Fibroblast of lung (primary cell): Measurements from ENCODE around the gene SRP14. TPM values are rescaled to one million over a fixed set of nuclear protein-coding genes. Genes with fewer than 3 reads are reported as not detected.
A peak's percentile ranks its signal among the peaks of the same experiment; 100 is the strongest.

ENCODE experiments used
- DNase-seq, 2 donors: peaks; one replicate each; pipeline versions ENCODE4 v3.0.0 to v3.0.0-alpha.2; 2010; ENCODE audit warnings: low read depth in 2 of 2
- H2AFZ ChIP-seq: 2 replicates; pipeline ENCODE4 v1.5.1; 2012; ENCODE audit warnings: low read length, control low read depth, inconsistent platforms
- H3K27ac ChIP-seq: 2 replicates; pipeline ENCODE4 v1.5.1; 2011; ENCODE audit warnings: low read length, control low read depth; ENCODE audit not compliant: insufficient read depth
- H3K27me3 ChIP-seq: 2 replicates; pipeline ENCODE4 v1.5.1; 2011; ENCODE audit warnings: mild to moderate bottlenecking, low read length; ENCODE audit not compliant: control insufficient read depth, insufficient read depth
- H3K36me3 ChIP-seq: 2 replicates; pipeline ENCODE4 v1.5.1; 2011; ENCODE audit warnings: low read length; ENCODE audit not compliant: control insufficient read depth, insufficient read depth
- H3K4me1 ChIP-seq: 2 replicates; pipeline ENCODE4 v1.5.1; 2011; ENCODE audit warnings: low read length; ENCODE audit not compliant: control insufficient read depth, insufficient read depth; ENCODE audit errors: extremely low read depth
- H3K4me2 ChIP-seq: 2 replicates; pipeline ENCODE4 v1.5.1; 2011; ENCODE audit warnings: low read length, control low read depth; ENCODE audit not compliant: insufficient read depth; ENCODE audit errors: extremely low read depth
- H3K4me3 ChIP-seq, 4 experiments: fragments of 200-600 bp in 1 of 4; sonication (generic) in 1 of 4; replicated peaks in 1 of 4; 2 replicates each; pipeline ENCODE4 v1.5.1; 2011 to 2016; ENCODE audit warnings: low read length in 4 of 4, low read depth in 3 of 4, mild to moderate bottlenecking in 3 of 4, control low read depth in 2 of 4, inconsistent platforms in 1 of 4, mixed read lengths in 1 of 4; ENCODE audit not compliant: insufficient read depth in 1 of 4; ENCODE audit errors: control extremely low read depth in 1 of 4
- H3K79me2 ChIP-seq: 2 replicates; pipeline ENCODE4 v1.5.1; 2012; ENCODE audit warnings: mild to moderate bottlenecking, low read length, inconsistent platforms; ENCODE audit not compliant: control insufficient read depth, insufficient read depth
- H3K9ac ChIP-seq: 2 replicates; pipeline ENCODE4 v1.5.1; 2011; ENCODE audit warnings: mild to moderate bottlenecking, low read length, control low read depth; ENCODE audit not compliant: insufficient read depth
- H3K9me3 ChIP-seq: 2 replicates; pipeline ENCODE4 v1.5.1; 2012; ENCODE audit warnings: low read depth, low read length; ENCODE audit not compliant: control insufficient read depth, insufficient read depth
- H4K20me1 ChIP-seq: 2 replicates; pipeline ENCODE4 v1.5.1; 2011; ENCODE audit warnings: low read length; ENCODE audit not compliant: control insufficient read depth, insufficient read depth; ENCODE audit errors: extremely low read depth
- EZH2 ChIP-seq: IDR thresholded peaks from 2 replicates; pipeline ENCODE4 v1.5.1; 2012; ENCODE audit warnings: low read length, control low read depth, mild to moderate bottlenecking; ENCODE audit errors: missing control alignments
- polyA plus RNA-seq, 2 donors: library from polyadenylated mRNA; depleted of rRNA in 1 of 2; stranded (reverse) in 1 of 2; unstranded in 1 of 2; fragments of >200 nt; gene quantifications; 2 replicates each; pipeline ENCODE4 v1.2.1, GENCODE V29; 2011 to 2012; ENCODE audit warnings: missing spikeins in 1 of 2
- total RNA-seq: library from RNA; depleted of rRNA; stranded (reverse); fragments of >200 nt; gene quantifications from 2 replicates; pipeline ENCODE4 v1.2.1, GENCODE V29; 2014
- TF ChIP-seq, protein P1 (sequence below), 2 donors: IDR thresholded peaks in 1 of 2; conservative IDR thresholded peaks in 1 of 2; 1 replicate in 1 of 2; 2 replicates in 1 of 2; pipeline ENCODE4 v1.5.1; 2011 to 2012; ENCODE audit warnings: low read length in 2 of 2, control low read depth in 1 of 2, inconsistent platforms in 1 of 2, low read depth in 1 of 2, mild to moderate bottlenecking in 1 of 2

SRP14 gene
- total and polyA plus RNA-seq, 2 donors (not counting 1 experiment from before 2014, with no cell fraction given), result 162 to 465 TPM

DNA sequence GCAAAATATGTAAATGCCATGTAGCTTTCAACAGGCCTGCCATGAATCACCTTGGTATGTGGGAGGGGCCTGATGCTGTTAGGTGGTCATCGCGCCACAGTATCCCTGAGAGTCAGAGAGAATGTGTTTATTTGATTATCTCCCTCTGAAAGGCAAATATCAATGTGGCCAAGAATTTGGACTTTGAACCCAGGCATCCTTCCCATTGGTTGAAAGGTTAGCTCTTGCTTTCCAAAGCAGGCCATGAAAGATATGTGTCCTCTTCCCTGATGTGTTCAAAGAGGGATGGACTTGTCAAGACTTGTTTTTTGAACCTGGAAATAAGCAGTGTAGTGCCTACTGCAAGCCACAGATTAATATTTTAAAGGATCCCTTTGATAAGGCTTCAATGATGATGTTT is 36.7 kb downstream of the SRP14 start:
- H3K9ac ChIP-seq, result no peak overlapping the region
- H2AFZ ChIP-seq, result no peak overlapping the region
- DNase-seq, result peak; percentile 16 to 57
- no peak overlapping the region for H3K4me2 ChIP-seq
- H3K36me3 ChIP-seq, result peaks cover 17% of the 10 kb centered on the region
- no peaks in the 10 kb centered on the region for H3K9me3 ChIP-seq
- H3K27ac ChIP-seq, result peak overlapping the region; percentile 6
- H3K4me3 ChIP-seq, result no peak overlapping the region
- TF ChIP-seq, protein P1, sequence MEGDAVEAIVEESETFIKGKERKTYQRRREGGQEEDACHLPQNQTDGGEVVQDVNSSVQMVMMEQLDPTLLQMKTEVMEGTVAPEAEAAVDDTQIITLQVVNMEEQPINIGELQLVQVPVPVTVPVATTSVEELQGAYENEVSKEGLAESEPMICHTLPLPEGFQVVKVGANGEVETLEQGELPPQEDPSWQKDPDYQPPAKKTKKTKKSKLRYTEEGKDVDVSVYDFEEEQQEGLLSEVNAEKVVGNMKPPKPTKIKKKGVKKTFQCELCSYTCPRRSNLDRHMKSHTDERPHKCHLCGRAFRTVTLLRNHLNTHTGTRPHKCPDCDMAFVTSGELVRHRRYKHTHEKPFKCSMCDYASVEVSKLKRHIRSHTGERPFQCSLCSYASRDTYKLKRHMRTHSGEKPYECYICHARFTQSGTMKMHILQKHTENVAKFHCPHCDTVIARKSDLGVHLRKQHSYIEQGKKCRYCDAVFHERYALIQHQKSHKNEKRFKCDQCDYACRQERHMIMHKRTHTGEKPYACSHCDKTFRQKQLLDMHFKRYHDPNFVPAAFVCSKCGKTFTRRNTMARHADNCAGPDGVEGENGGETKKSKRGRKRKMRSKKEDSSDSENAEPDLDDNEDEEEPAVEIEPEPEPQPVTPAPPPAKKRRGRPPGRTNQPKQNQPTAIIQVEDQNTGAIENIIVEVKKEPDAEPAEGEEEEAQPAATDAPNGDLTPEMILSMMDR (conservative IDR thresholded peaks at IDR 0.05 in 1 of 2, IDR thresholded peaks at IDR 0.05 in 1 of 2; ENCODE audit: low read depth in 1 of 2, low read length in 2 of 2), result no peak
- no peak for TF ChIP-seq EZH2
- no peaks in the 10 kb centered on the region for H3K79me2 ChIP-seq
- H4K20me1 ChIP-seq, result no peaks in the 10 kb centered on the region
- H3K4me1 ChIP-seq, result peaks cover 3% of the 10 kb centered on the region
- no peaks in the 10 kb centered on the region for H3K27me3 ChIP-seq

DNA sequence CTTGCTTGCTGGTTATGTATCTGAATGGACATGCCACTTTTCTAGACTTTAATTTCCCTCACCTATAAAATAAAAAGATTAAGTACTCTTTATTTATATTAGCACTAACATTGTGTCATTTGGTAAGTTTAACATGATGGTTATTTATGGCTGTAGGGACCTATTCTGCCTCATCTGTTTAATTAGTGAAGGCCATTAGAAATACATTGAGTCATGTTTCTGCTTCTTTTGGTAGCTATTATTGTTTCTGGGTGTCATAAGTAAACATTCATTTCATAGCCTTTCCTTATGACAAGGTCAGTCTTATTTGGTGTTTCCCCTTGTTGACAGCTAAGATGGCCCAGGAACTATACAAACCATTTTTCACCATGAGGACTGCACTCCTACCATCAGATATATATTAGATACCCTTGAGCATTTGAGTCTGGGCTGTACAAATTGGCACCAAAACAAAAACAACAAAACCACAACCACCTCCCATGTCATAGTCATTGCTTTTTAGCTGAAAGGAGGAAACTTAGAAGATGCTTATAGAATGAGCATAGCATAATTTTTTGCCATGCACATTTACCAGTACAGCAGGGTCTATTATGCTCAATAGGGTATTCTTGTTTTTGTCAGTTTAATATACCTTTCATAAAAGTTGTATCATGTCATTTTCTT is 39.3 kb downstream of the SRP14 start:
- Histone ChIP-seq H3K27ac (no peak overlapping the region), H3K27me3 (no peaks in the 10 kb centered on the region), H2AFZ (no peak overlapping the region), H3K9me3 (no peaks in the 10 kb centered on the region), H3K4me1 (peaks cover 3% of the 10 kb centered on the region), H3K36me3 (peaks cover 14% of the 10 kb centered on the region), H4K20me1 (no peaks in the 10 kb centered on the region), H3K9ac (no peak overlapping the region), H3K79me2 (no peaks in the 10 kb centered on the region), H3K4me3 (no peak overlapping the region), H3K4me2 (no peak overlapping the region)
- peak; percentile 14 to 37 for DNase-seq
- TF ChIP-seq, protein P1 (conservative IDR thresholded peaks at IDR 0.05 in 1 of 2, IDR thresholded peaks at IDR 0.05 in 1 of 2; ENCODE audit: low read depth in 1 of 2, low read length in 2 of 2), result no peak
- no peak for TF ChIP-seq EZH2

DNA sequence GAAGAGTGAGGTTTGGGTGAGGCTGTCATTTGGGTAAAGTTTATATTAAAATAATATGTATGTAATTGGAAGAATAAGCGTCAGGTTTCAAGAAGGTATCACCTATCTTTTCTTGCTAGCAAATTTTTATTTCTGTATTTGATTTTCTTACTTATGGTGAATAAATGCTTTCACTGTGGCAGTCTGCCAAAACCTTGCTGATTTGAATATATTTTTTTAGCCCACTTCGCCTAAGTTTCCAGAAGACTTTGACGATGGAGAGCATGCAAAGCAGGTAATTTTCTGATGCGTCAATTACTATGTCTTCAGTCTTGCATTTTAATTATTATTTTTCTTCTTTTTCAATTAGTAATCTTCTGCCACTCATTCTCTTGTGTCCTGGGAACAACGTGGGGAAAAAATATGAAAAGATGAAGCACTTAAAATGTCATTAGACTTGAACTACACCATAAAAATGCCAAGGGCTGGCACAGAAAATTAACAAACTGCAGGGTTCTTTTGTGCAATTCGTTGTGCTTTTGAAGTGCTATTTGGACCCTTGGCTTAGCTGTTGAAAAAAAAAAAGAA is 40.4 kb downstream of the SRP14 start:
- peaks cover 3% of the 10 kb centered on the region for H3K4me1 ChIP-seq
- no peak overlapping the region for H3K4me3 ChIP-seq
- H3K9ac ChIP-seq, result no peak overlapping the region
- no peak overlapping the region for H3K4me2 ChIP-seq
- H2AFZ ChIP-seq, result no peak overlapping the region
- no peak overlapping the region for H3K27ac ChIP-seq
- peaks cover 17% of the 10 kb centered on the region for H3K36me3 ChIP-seq
- no peaks in the 10 kb centered on the region for H3K9me3 ChIP-seq
- no peaks in the 10 kb centered on the region for H3K79me2 ChIP-seq
- H3K27me3 ChIP-seq, result no peaks in the 10 kb centered on the region
- TF ChIP-seq, protein P1 (conservative IDR thresholded peaks at IDR 0.05 in 1 of 2, IDR thresholded peaks at IDR 0.05 in 1 of 2; ENCODE audit: low read depth in 1 of 2, low read length in 2 of 2), result no peak
- TF ChIP-seq EZH2, result no peak
- no peak for DNase-seq
- H4K20me1 ChIP-seq, result no peaks in the 10 kb centered on the region
